Measurements from ENCODE around the gene CNTNAP2. TPM values are rescaled to one million over a fixed set of nuclear protein-coding genes. Genes with fewer than 3 reads are reported as not detected.

Gene CNTNAP2
- total and polyA plus RNA-seq, 2 of the 8 experiments (the other 6 are each of a cell fraction or from before 2014, with no cell fraction given): 27.9 to 71.0 TPM

GRCh38 chr7:146639291-146639690 is 522.7 kb downstream of the CNTNAP2 start:
- H4K20me1 ChIP-seq (replicated peaks in 1 of 2; ENCODE audit: control insufficient read depth in 1 of 2, insufficient read depth in 2 of 2, low read length in 2 of 2): no peaks in the 10 kb centered on the region
- H2BK12ac ChIP-seq (ENCODE audit: low read depth, low read length): no peak overlapping the region
- H3K79me1 ChIP-seq (ENCODE audit: low read depth, low read length): no peaks in the 10 kb centered on the region
- POLR2A ChIA-PET (ENCODE audit: partially characterized antibody): no interaction called here
- no peak overlapping the region for H2BK15ac ChIP-seq (ENCODE audit: low read length)
- no peaks in the 10 kb centered on the region for H3K36me3 ChIP-seq (ENCODE audit: control insufficient read depth in 2 of 4, insufficient read depth in 4 of 4, low read length in 3 of 4)
- no peaks in the 10 kb centered on the region for H3K23me2 ChIP-seq (ENCODE audit: low read depth, low read length)
- peaks cover 0 to 9% (median 4%) of the 10 kb centered on the region in 4 experiments; a peak in 4 of 7 replicates for H3K4me1 ChIP-seq (replicated peaks in 1 of 4; ENCODE audit: control insufficient read depth in 3 of 4, insufficient read depth in 4 of 4, low read length in 3 of 4)
- no peaks in the 10 kb centered on the region for H3K27me3 ChIP-seq (replicated peaks in 1 of 4; ENCODE audit: control insufficient read depth in 3 of 4, extremely low read depth in 1 of 4, insufficient read depth in 3 of 4, low read length in 3 of 4)
- H3K4me2 ChIP-seq (ENCODE audit: insufficient read depth in 1 of 2, low read depth in 2 of 2, low read length in 2 of 2): no peak overlapping the region
- H3K18ac ChIP-seq (ENCODE audit: extremely low read depth, low read length): no peak overlapping the region
- H2BK5ac ChIP-seq (ENCODE audit: low read depth, low read length): no peak overlapping the region
- H3K4me3 ChIP-seq (ENCODE audit: extremely low read depth in 1 of 4, insufficient read depth in 2 of 4, low read depth in 3 of 4, low read length in 4 of 4): no peak overlapping the region
- FAIRE-seq (no peak), DNase-seq (ENCODE audit: low read depth in 1 of 2, low spot score in 2 of 2) (no peak)
- no peak overlapping the region for H3K9ac ChIP-seq (replicated peaks in 1 of 4; ENCODE audit: extremely low read depth in 1 of 4, low read depth in 3 of 4, low read length in 3 of 4)
- CTCF ChIA-PET (ENCODE audit: partially characterized antibody): no interaction called here
- no peak overlapping the region for H3K27ac ChIP-seq (ENCODE audit: low read depth, low read length)
- H2BK20ac ChIP-seq (ENCODE audit: low read length): no peak overlapping the region
- 91% methylated on average over 3 of the region's 3 CpGs; no CpG with 5 or more reads in 1 of the 2 experiments for WGBS, 2 experiments (ENCODE audit: extremely low coverage in 1 of 2, insufficient coverage in 1 of 2, insufficient read length in 1 of 2, insufficient replicate concordance in 2 of 2, low coverage in 1 of 2, low lambda C conversion rate in 2 of 2, missing lambda C conversion rate in 1 of 2)
- H4K5ac ChIP-seq (ENCODE audit: insufficient read length, low read depth, low read length): no peak overlapping the region
- no peak overlapping the region for H4K8ac ChIP-seq (ENCODE audit: extremely low read depth, insufficient read depth, low read length)
- H4K91ac ChIP-seq (replicated peaks; ENCODE audit: insufficient read length, low read length): no peak overlapping the region
- H2BK120ac ChIP-seq (replicated peaks; ENCODE audit: low read depth, low read length): no peak overlapping the region
- H3K4ac ChIP-seq (replicated peaks; ENCODE audit: insufficient read length, low read depth, low read length): no peak overlapping the region
- H3K9me3 ChIP-seq (ENCODE audit: insufficient read depth in 2 of 2, low read depth in 1 of 2, low read length in 1 of 2): no peaks in the 10 kb centered on the region
- TF ChIP-seq FOSL1 (IDR thresholded peaks at IDR 0.05; ENCODE audit: insufficient read depth, low read depth, low read length): no peak
- no peak for TF ChIP-seq PHF8 (conservative IDR thresholded peaks at IDR 0.05; ENCODE audit: low read depth, low read length)
- no peak for TF ChIP-seq POLR2AphosphoS5 (IDR thresholded peaks at IDR 0.05; ENCODE audit: low read depth, low read length)
- TF ChIP-seq ATF3 (IDR thresholded peaks at IDR 0.05; ENCODE audit: insufficient read depth, low read depth, low read length): no peak
- no peak for TF ChIP-seq JUN (IDR thresholded peaks at IDR 0.05; ENCODE audit: low read depth, low read length)
- TF ChIP-seq EP300 (IDR thresholded peaks at IDR 0.05; ENCODE audit: borderline replicate concordance in 1 of 2, low read depth in 2 of 2, low read length in 2 of 2): no peak
- no peak for TF ChIP-seq KDM4A (IDR thresholded peaks at IDR 0.05; ENCODE audit: low read depth, low read length, severe bottlenecking)
- no peak for TF ChIP-seq RAD21 (IDR thresholded peaks at IDR 0.05 in 1 of 2, conservative IDR thresholded peaks at IDR 0.05 in 1 of 2; ENCODE audit: low read depth in 2 of 2, low read length in 2 of 2)
- H2AK5ac ChIP-seq (ENCODE audit: low read depth, low read length): no peak overlapping the region
- no peak overlapping the region for H3K23ac ChIP-seq (ENCODE audit: insufficient read length)
- no peaks in the 10 kb centered on the region for H3K79me2 ChIP-seq (ENCODE audit: control insufficient read depth in 1 of 2, insufficient read depth in 2 of 2, low read length in 2 of 2)
- no peak overlapping the region for H3K14ac ChIP-seq (ENCODE audit: insufficient read length)
- no peak overlapping the region for H2AFZ ChIP-seq (ENCODE audit: low read length)
- H3K56ac ChIP-seq (replicated peaks; ENCODE audit: insufficient read length, low read depth, low read length): no peak overlapping the region
